Measurements from ENCODE around the gene PODN. TPM values are rescaled to one million over a fixed set of nuclear protein-coding genes. Genes with fewer than 3 reads are reported as not detected.

PODN gene
- total RNA-seq, 1 experiment from 2014 or later: 0.10 TPM

- no peak for DNase-seq (ENCODE audit: low spot score)
These were observed 12.5 kb downstream of the PODN start for GRCh38 chr1:53074313-53075154.

GRCh38 chr1:53075206-53075605, 13.2 kb downstream of the PODN start:
- no peak for DNase-seq (ENCODE audit: low spot score)

GRCh38 chr1:53075761-53076163, 13.7 kb downstream of the PODN start:
- DNase-seq (ENCODE audit: low spot score): no peak

GRCh38 chr1:53076165-53076564, 14.2 kb downstream of the PODN start:
- DNase-seq (ENCODE audit: low spot score): no peak

GRCh38 chr1:53076721-53077598, 14.9 kb downstream of the PODN start:
- no peak for DNase-seq (ENCODE audit: low spot score)

GRCh38 chr1:53077599-53077965, 15.6 kb downstream of the PODN start:
- DNase-seq (ENCODE audit: low spot score): no peak

GRCh38 chr1:53078333-53079101, 16.5 kb downstream of the PODN start:
- DNase-seq (ENCODE audit: low spot score): no peak

- DNase-seq (ENCODE audit: low spot score): no peak
These were observed 17.2 kb downstream of the PODN start for GRCh38 chr1:53079251-53079650.

- no peak for DNase-seq (ENCODE audit: low spot score)
These were observed 18.0 kb downstream of the PODN start for GRCh38 chr1:53080041-53080440.

GRCh38 chr1:53080769-53081168, 18.8 kb downstream of the PODN start:
- DNase-seq (ENCODE audit: low spot score): no peak

- no peak for DNase-seq (ENCODE audit: low spot score)
These were observed 19.5 kb downstream of the PODN start for GRCh38 chr1:53081384-53082066.

GRCh38 chr1:53082826-53083455, 20.9 kb downstream of the PODN start:
- no peak for DNase-seq (ENCODE audit: low spot score)

- DNase-seq (ENCODE audit: low spot score): no peak
These were observed 21.9 kb downstream of the PODN start for GRCh38 chr1:53083636-53084588.

- DNase-seq (ENCODE audit: low spot score): no peak
These were observed 22.6 kb downstream of the PODN start for GRCh38 chr1:53084589-53084971.

GRCh38 chr1:53085405-53085804, 23.4 kb downstream of the PODN start:
- DNase-seq (ENCODE audit: low spot score): no peak

GRCh38 chr1:53086491-53087070, 24.6 kb downstream of the PODN start:
- no peak for DNase-seq (ENCODE audit: low spot score)

GRCh38 chr1:53087332-53088285, 25.6 kb downstream of the PODN start:
- DNase-seq (ENCODE audit: low spot score): no peak

GRCh38 chr1:53088616-53089300, 26.7 kb downstream of the PODN start:
- no peak for DNase-seq (ENCODE audit: low spot score)
